Dendritic cell treated with granulocyte-macrophage colony-stimulating factor and Interleukin-4, amounts not matched to agents 40 ng/mL and 50 ng/mL, for 4 days (primary cell): ENCODE results near the gene BTN3A1.
A peak's percentile ranks its signal among the peaks of the same experiment; 100 is the strongest.
"Not testable (repeated sequence)": the region's sequence is repeated elsewhere in the genome, so short reads cannot be mapped to it uniquely, and the experiment has no call there.

Experiments
- H3K27ac Mint-ChIP-seq: one replicate; pipeline ENCODE4 v1.8.0; 2022; ENCODE audit warnings: mild to moderate bottlenecking, mixed read lengths
- H3K27me3 Mint-ChIP-seq: one replicate; pipeline ENCODE4 v1.8.0; 2022; ENCODE audit warnings: mild to moderate bottlenecking, mixed read lengths
- H3K36me3 Mint-ChIP-seq: one replicate; pipeline ENCODE4 v1.8.0; 2022; ENCODE audit warnings: low read depth, mixed read lengths
- H3K4me1 Mint-ChIP-seq: one replicate; pipeline ENCODE4 v1.8.0; 2022; ENCODE audit warnings: low read depth, mixed read lengths
- H3K4me3 Mint-ChIP-seq: one replicate; pipeline ENCODE4 v1.8.0; 2022; ENCODE audit warnings: mild to moderate bottlenecking, moderate library complexity, mixed read lengths
- H3K9me3 Mint-ChIP-seq: one replicate; pipeline ENCODE4 v1.8.0; 2022; ENCODE audit warnings: mixed read lengths
- intact Hi-C: fragments of 100-400 bp; cut with micrococcal nuclease; formaldehyde crosslinking; loops from one replicate; pipeline ENCODE4 v1.15.0; 2022

The BTN3A1 gene

GRCh38 chr6:26454631-26455030 is 52.6 kb downstream of the BTN3A1 start:
- Mint-ChIP-seq H3K4me3 (no peak overlapping the region), H3K4me1 (peaks cover 46% of the 10 kb centered on the region), H3K36me3 (peaks cover 48% of the 10 kb centered on the region), H3K27me3 (no peaks in the 10 kb centered on the region), H3K27ac (no peak overlapping the region), H3K9me3 (no peaks in the 10 kb centered on the region)
- intact Hi-C loops = loop anchor here (10.0 kb wide), 1 partner anchor 90 kb away; the partner anchor contains the start of gene BTN3A2

DNA sequence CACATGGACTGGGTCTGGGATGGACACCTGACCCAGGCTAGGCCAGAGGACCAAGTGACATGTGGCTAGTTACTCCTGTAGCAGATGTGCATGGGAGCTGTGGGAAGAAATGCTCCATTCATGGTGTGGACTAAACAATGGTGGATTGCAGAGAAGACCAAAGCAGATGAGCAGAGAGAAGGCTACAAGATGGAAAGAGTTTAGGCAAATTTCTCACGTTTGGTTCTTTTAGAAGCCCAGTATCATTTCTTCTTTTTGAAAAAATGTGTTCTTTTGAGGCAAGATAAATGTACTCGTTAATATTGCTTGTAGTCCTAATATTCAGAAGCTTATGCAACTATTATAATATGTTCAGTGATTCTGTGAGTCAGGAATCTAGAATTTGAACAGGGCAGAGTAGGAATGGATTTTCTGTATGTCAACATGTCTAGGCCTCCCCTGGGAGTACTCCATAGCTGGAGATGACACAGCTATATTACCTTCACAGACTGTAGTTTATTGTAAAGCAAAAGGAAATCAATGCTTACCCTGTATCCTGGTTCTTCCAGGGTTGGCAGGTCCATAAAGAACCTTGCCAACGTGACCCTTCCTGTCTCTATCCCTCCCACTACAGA is 53.4 kb downstream of the BTN3A1 start:
- intact Hi-C loops = loop anchor here (10.0 kb wide), 1 partner anchor 91 kb away; the partner anchor contains the start of gene BTN3A2
- Mint-ChIP-seq H3K36me3 (peaks cover 48% of the 10 kb centered on the region), H3K9me3 (no peaks in the 10 kb centered on the region), H3K27ac (peak overlapping the region; percentile 98), H3K4me3 (no peak overlapping the region), H3K4me1 (peaks cover 55% of the 10 kb centered on the region), H3K27me3 (no peaks in the 10 kb centered on the region)

GRCh38 chr6:26457264-26457805 is 55.3 kb downstream of the BTN3A1 start:
- H3K27ac Mint-ChIP-seq = peak overlapping the region; percentile 98
- no peaks in the 10 kb centered on the region for H3K9me3 Mint-ChIP-seq
- intact Hi-C loops = loop anchor here (10.0 kb wide), 1 partner anchor 93 kb away; the partner anchor contains the start of gene BTN3A2
- peak overlapping the region; percentile 68 for H3K4me3 Mint-ChIP-seq
- peaks cover 70% of the 10 kb centered on the region for H3K4me1 Mint-ChIP-seq
- H3K36me3 Mint-ChIP-seq = peaks cover 48% of the 10 kb centered on the region
- no peaks in the 10 kb centered on the region for H3K27me3 Mint-ChIP-seq

GRCh38 chr6:26457806-26458688 is 56.0 kb downstream of the BTN3A1 start, which contains the start of gene BTN2A1:
Gene BTN2A1, plus strand, starts transcription at chr6:26457955. Its CDS starts 682 bp downstream, at chr6:26458637.
- Mint-ChIP-seq H3K4me3 (peak within 1 kb of the TSS; percentile 99), H3K27me3 (no peaks in the 10 kb centered on the region), H3K27ac (peak within 1 kb of the TSS; percentile 98), H3K4me1 (peaks cover 77% of the 10 kb centered on the region), H3K9me3 (no peaks in the 10 kb centered on the region), H3K36me3 (peaks cover 55% of the 10 kb centered on the region)
- intact Hi-C loops = loop anchor here (10.0 kb wide), 1 partner anchor 93 kb away; the partner anchor contains the start of gene BTN3A2

DNA sequence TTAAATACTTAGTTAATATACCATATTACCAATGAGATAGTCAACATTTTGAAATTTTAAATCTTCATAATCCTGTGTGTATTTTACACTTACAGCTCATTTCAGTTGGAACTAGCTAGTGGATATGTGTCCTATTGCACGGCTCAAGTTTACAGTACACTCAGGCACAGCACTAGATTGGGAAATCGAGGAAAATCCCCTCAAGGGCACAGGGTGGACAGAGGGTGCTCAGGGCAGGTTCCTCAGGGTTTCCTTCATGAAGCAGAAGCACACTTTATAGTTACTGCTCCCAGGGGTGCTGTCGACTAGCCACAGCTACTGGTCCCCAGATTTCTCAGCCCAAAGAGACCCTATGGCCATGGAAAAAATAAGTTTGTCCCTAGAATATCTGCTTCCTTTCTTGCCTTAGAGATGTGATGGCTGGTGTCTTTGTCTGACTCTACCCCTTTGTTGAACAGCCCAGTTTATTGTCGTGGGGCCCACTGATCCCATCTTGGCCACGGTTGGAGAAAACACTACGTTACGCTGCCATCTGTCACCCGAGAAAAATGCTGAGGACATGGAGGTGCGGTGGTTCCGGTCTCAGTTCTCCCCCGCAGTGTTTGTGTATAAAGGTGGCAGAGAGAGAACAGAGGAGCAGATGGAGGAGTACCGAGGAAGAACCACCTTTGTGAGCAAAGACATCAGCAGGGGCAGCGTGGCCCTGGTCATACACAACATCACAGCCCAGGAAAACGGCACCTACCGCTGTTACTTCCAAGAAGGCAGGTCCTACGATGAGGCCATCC is 57.1 kb downstream of the BTN3A1 start:
- peak overlapping the region; percentile 51 for H3K27ac Mint-ChIP-seq
- peaks cover 67% of the 10 kb centered on the region for H3K36me3 Mint-ChIP-seq

GRCh38 chr6:26461353-26461752 is 59.3 kb downstream of the BTN3A1 start:
- intact Hi-C loops, H3K27me3 Mint-ChIP-seq, H3K9me3 Mint-ChIP-seq, H3K4me3 Mint-ChIP-seq: not testable (repeated sequence)
- Mint-ChIP-seq H3K4me1 (peaks cover 82% of the 10 kb centered on the region), H3K36me3 (peaks cover 88% of the 10 kb centered on the region), H3K27ac (peak overlapping the region; percentile 59)

More for the DNA sequence above, 57.1 kb downstream of the BTN3A1 start:
- intact Hi-C loops = loop anchor here (10.0 kb wide), 1 partner anchor 94 kb away; the partner anchor contains the start of gene BTN3A2
- Mint-ChIP-seq H3K4me1 (peaks cover 85% of the 10 kb centered on the region), H3K9me3 (no peaks in the 10 kb centered on the region), H3K4me3 (peak overlapping the region; percentile 73), H3K27me3 (no peaks in the 10 kb centered on the region)

DNA sequence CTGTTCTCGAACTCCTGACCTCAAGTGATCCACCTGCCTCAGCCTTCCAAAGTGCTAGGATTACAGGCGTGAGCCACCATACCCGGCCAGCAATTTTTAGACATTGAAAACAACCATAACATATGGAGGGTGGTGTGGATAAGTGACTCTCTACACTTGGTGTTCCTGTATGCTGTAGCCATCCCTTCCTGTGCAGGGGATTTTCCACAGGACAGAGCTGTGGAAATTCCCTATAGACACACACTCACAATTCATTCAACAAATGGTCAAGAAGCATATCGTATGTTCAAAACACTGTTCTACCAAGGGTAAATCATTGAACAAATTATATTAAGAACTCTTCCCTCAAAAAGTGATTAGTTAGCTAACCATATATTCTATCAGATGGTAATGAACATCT is 61.9 kb downstream of the BTN3A1 start:
- Mint-ChIP-seq H3K4me1 (peaks cover 92% of the 10 kb centered on the region), H3K9me3 (no peaks in the 10 kb centered on the region), H3K27me3 (no peaks in the 10 kb centered on the region), H3K36me3 (peaks cover 100% of the 10 kb centered on the region), H3K4me3 (no peak overlapping the region), H3K27ac (peak overlapping the region; percentile 43)
- intact Hi-C loops = no loop called here

- peak overlapping the region; percentile 43 for H3K27ac Mint-ChIP-seq
- peaks cover 88% of the 10 kb centered on the region for H3K4me1 Mint-ChIP-seq
- H3K9me3 Mint-ChIP-seq = no peaks in the 10 kb centered on the region
- H3K27me3 Mint-ChIP-seq = no peaks in the 10 kb centered on the region
- intact Hi-C loops = no loop called here
- no peak overlapping the region for H3K4me3 Mint-ChIP-seq
- peaks cover 97% of the 10 kb centered on the region for H3K36me3 Mint-ChIP-seq
Measured at GRCh38 chr6:26464416-26465131, 62.5 kb downstream of the BTN3A1 start.
